GM12878 (cell line): ENCODE data around the gene CTNNA1. TPM values are rescaled to one million over a fixed set of nuclear protein-coding genes. Genes with fewer than 3 reads are reported as not detected.

Source experiments
- ATAC-seq: fragments of 200-7000 bp; cut with Tn5 transposase; 3 replicates; pipeline ENCODE4 v1.9.1; 2020; ENCODE audit warnings: mild to moderate bottlenecking, moderate library complexity
- BruUV-seq: library from RNA; stranded (reverse); fragments of 400-500 nt; replicated peaks from 2 replicates; lab custom pipeline; 2021; lab: Mats Ljungman, UMichigan
- CTCF ChIA-PET: fragments of 300-600 bp; sonication (Branson Sonifier 250); formaldehyde crosslinking; extraction: SDS; loops from one replicate; lab custom pipeline; 2021; ENCODE audit warnings: inconsistent platforms; lab: Yijun Ruan, JAX
- POLR2A ChIA-PET: fragments of 350-600 bp; formaldehyde crosslinking; extraction: SDS; loops from one replicate; lab custom pipeline; 2021; ENCODE audit warnings: inconsistent platforms; lab: Charles Lee
- RAD21 ChIA-PET: fragments of 300-600 bp; sonication (Branson Sonifier 250); formaldehyde crosslinking; loops from one replicate; lab custom pipeline; 2023; ENCODE audit warnings: antibody characterized with exemption; ENCODE audit not compliant: unreplicated experiment; lab: Charles Lee
- SMC1A ChIA-PET: fragments of 300-600 bp; sonication (Branson Sonifier 250); formaldehyde crosslinking; loops from one replicate; lab custom pipeline; 2023; ENCODE audit not compliant: unreplicated experiment, uncharacterized antibody; lab: Charles Lee
- DNase-seq: peaks from one replicate; pipeline ENCODE4 v3.0.0-alpha.2; 2011; ENCODE audit warnings: low read depth, low spot score
- FAIRE-seq: peaks from 3 replicates; lab custom pipeline; 2011; peaks lifted over from hg19 to GRCh38; lab: Jason Lieb, UNC
- H2AFZ ChIP-seq: 2 replicates; pipeline ENCODE4 v1.6.0; 2011; ENCODE audit warnings: low read depth, low read length, control low read depth; ENCODE audit not compliant: control insufficient read depth
- H3K27ac ChIP-seq: 2 replicates; pipeline ENCODE4 v1.5.1; 2011; ENCODE audit warnings: control low read depth; ENCODE audit not compliant: control insufficient read depth, insufficient read depth
- H3K27me3 ChIP-seq, 2 experiments: replicated peaks in 1 of 2; 2 replicates each; pipeline versions ENCODE4 v1.6.0 to v1.6.1; 2011; ENCODE audit warnings: low read length in 1 of 2; ENCODE audit not compliant: control insufficient read depth in 2 of 2, insufficient read depth in 2 of 2
- H3K36me3 ChIP-seq, 2 experiments: 2 replicates each; pipeline ENCODE4 v1.5.1; 2011; ENCODE audit warnings: low read length in 1 of 2; ENCODE audit not compliant: control insufficient read depth in 2 of 2, insufficient read depth in 2 of 2
- H3K4me1 ChIP-seq: 2 replicates; pipeline ENCODE4 v1.6.1; 2011; ENCODE audit warnings: mild to moderate bottlenecking, low read length, moderate library complexity, mixed read lengths; ENCODE audit not compliant: control insufficient read depth, insufficient read depth
- H3K4me2 ChIP-seq: 2 replicates; pipeline ENCODE4 v1.6.0; 2011; ENCODE audit warnings: control low read depth; ENCODE audit not compliant: control insufficient read depth, insufficient read depth
- H3K4me3 ChIP-seq: fragments of 200-600 bp; sonication (generic); 2 replicates; pipeline ENCODE4 v1.5.1; 2016
- H3K79me2 ChIP-seq: 2 replicates; pipeline ENCODE4 v1.6.0; 2011; ENCODE audit warnings: low read length; ENCODE audit not compliant: control insufficient read depth, insufficient read depth
- H3K9ac ChIP-seq: 2 replicates; pipeline ENCODE4 v1.8.0; 2011; ENCODE audit warnings: low read length, control low read depth, mixed read lengths; ENCODE audit not compliant: control insufficient read depth, insufficient read depth
- H3K9me3 ChIP-seq: replicated peaks from 3 replicates; pipeline ENCODE4 v1.5.1; 2011; ENCODE audit warnings: mild to moderate bottlenecking, low read length; ENCODE audit not compliant: control insufficient read depth, insufficient read depth
- H4K20me1 ChIP-seq: 2 replicates; pipeline ENCODE4 v1.6.0; 2011; ENCODE audit not compliant: control insufficient read depth, insufficient read depth
- BCL3 ChIP-seq: IDR thresholded peaks from 2 replicates; pipeline ENCODE4 v1.6.1; 2011; ENCODE audit warnings: borderline replicate concordance, low read depth, mild to moderate bottlenecking, moderate library complexity, low read length; ENCODE audit not compliant: insufficient read depth, poor library complexity, severe bottlenecking
- E2F8 ChIP-seq: fragments of 450-650 bp; IDR thresholded peaks from 2 replicates; pipeline ENCODE4 v1.6.1; 2018; ENCODE audit warnings: mild to moderate bottlenecking, low read depth, moderate library complexity; ENCODE audit not compliant: partially characterized antibody
- EZH2 ChIP-seq: IDR thresholded peaks from 2 replicates; pipeline ENCODE4 v1.6.1; 2012; ENCODE audit warnings: low read depth, mild to moderate bottlenecking, control low read depth, inconsistent platforms, low read length, borderline replicate concordance; ENCODE audit not compliant: control insufficient read depth
- IRF4 ChIP-seq: IDR thresholded peaks from 2 replicates; pipeline ENCODE4 v1.6.1; 2011; ENCODE audit warnings: low read depth, low read length
- JUND ChIP-seq: IDR thresholded peaks from 2 replicates; pipeline ENCODE4 v1.6.1; 2012; ENCODE audit warnings: low read depth, mild to moderate bottlenecking, low read length, improper control_type of control experiment, moderate library complexity
- PAX5 ChIP-seq: IDR thresholded peaks from 2 replicates; pipeline ENCODE4 v1.6.1; 2011; ENCODE audit warnings: low read depth, low read length, borderline replicate concordance
- POLR2AphosphoS5 ChIP-seq: IDR thresholded peaks from 2 replicates; pipeline ENCODE4 v1.6.1; 2011; ENCODE audit warnings: mild to moderate bottlenecking, low read length, inconsistent platforms
- RAD21 ChIP-seq: IDR thresholded peaks from 2 replicates; pipeline ENCODE4 v1.6.1; 2011; ENCODE audit warnings: mild to moderate bottlenecking, low read depth, low read length, moderate library complexity; ENCODE audit not compliant: insufficient read depth
- RBBP5 ChIP-seq: fragments of 200-600 bp; sonication (generic); conservative IDR thresholded peaks from 2 replicates; pipeline ENCODE4 v1.6.1; 2016
- SIN3A ChIP-seq: IDR thresholded peaks from 2 replicates; pipeline ENCODE4 v1.6.1; 2012; ENCODE audit warnings: low read depth, low read length, improper control_type of control experiment
- ZNF207 ChIP-seq: fragments of 450-650 bp; IDR thresholded peaks from 2 replicates; pipeline ENCODE4 v1.6.1; 2014; ENCODE audit warnings: antibody characterized with exemption, mild to moderate bottlenecking, borderline replicate concordance
- ZNF592 ChIP-seq: fragments of 450-650 bp; IDR thresholded peaks from 2 replicates; pipeline ENCODE4 v1.6.1; 2017; ENCODE audit warnings: mild to moderate bottlenecking, moderate library complexity
- ZNF622 ChIP-seq: fragments of 450-650 bp; IDR thresholded peaks from 2 replicates; pipeline ENCODE4 v1.6.1; 2017; ENCODE audit warnings: mild to moderate bottlenecking, inconsistent platforms
- WGBS: methylation state at CpG from one replicate; pipeline ENCODE4 v1.1.6; 2016; ENCODE audit warnings: low lambda C conversion rate; ENCODE audit not compliant: insufficient replicate concordance, insufficient coverage; ENCODE audit errors: missing lambda C conversion rate; 5-methylcytosine and 5-hydroxymethylcytosine counted together
- in situ Hi-C: fragments of 300-500 bp; cut with MboI; formaldehyde crosslinking; loops from 9 replicates; pipeline ENCODE4 v1.14.3; 2018; ENCODE audit warnings: mixed read lengths
- intact Hi-C: fragments of 100-400 bp; cut with micrococcal nuclease; formaldehyde crosslinking; loops from one replicate; pipeline ENCODE4 v1.14.2; 2022; ENCODE audit not compliant: unreplicated experiment
- polyA plus RNA-seq, 11 experiments: library from polyadenylated mRNA; depleted of rRNA in 4 of 11; unstranded in 6 of 11; stranded (reverse) in 5 of 11; fragments of >200 nt; fragmentation: Nextera tagmentation in 4 of 11; fragmentation: Illumina TruSeq in 1 of 11; extraction: Ambion mirVana in 4 of 11; extraction: Trizol in 1 of 11; gene quantifications; 1 replicate in 1 of 11; 2 replicates in 10 of 11; pipeline versions ENCODE4 v1.2.1 to v1.2.3, GENCODE V29; 2011 to 2016; ENCODE audit warnings: inconsistent platforms in 2 of 11, missing spikeins in 2 of 11, low read depth in 1 of 11
- total RNA-seq, 4 experiments: library from RNA; depleted of rRNA in 3 of 4; stranded (reverse); fragments of >200 nt in 3 of 4; fragmentation: Illumina TruSeq in 1 of 4; extraction: Trizol in 1 of 4; gene quantifications; 2 replicates each; pipeline versions ENCODE4 v1.2.1 to v1.2.3, GENCODE V29; 2013 to 2021

Gene CTNNA1
- total and polyA plus RNA-seq, 10 of the 15 experiments (the other 5 are each of a cell fraction or from before 2014, with no cell fraction given) = 32.6 to 104 (median 57.7) TPM

GRCh38 chr5:138869038-138869437 lies 115.8 kb downstream of the CTNNA1 start (continued):
- TF ChIP-seq ZNF592 = no peak
- no peak for TF ChIP-seq ZNF622
- TF ChIP-seq, all 136 proteins: peak for 0

GRCh38 chr5:138869763-138870500 lies 116.7 kb downstream of the CTNNA1 start:
- no peak for DNase-seq
- in situ Hi-C loops (no loop called here), intact Hi-C loops (no loop called here)
- Histone ChIP-seq H4K20me1 (no peaks in the 10 kb centered on the region), H3K36me3 (no peaks in the 10 kb centered on the region), H3K27ac (no peak overlapping the region), H3K79me2 (no peaks in the 10 kb centered on the region; the same call in 1 of the 2 replicates), H2AFZ (no peak overlapping the region), H3K4me1 (no peaks in the 10 kb centered on the region), H3K9ac (no peak overlapping the region), H3K9me3 (no peaks in the 10 kb centered on the region), H3K4me2 (no peak overlapping the region), H3K27me3 (no peaks in the 10 kb centered on the region; a peak in 1 of 4 replicates), H3K4me3 (no peak overlapping the region)
- RAD21 ChIA-PET = interaction anchor here (0.7 kb wide), 1 partner anchor 11 kb away, joined by 3 read pairs; no protein-coding TSS in a partner anchor
- no peak for FAIRE-seq
- 88% methylated on average over 5 of the region's 5 CpGs for WGBS
- SMC1A ChIA-PET = interaction anchor here (1.5 kb wide), 1 partner anchor 16 kb away, joined by 4 read pairs; no protein-coding TSS in a partner anchor
- ATAC-seq = no peak
- no TSS peak for BruUV-seq
- POLR2A ChIA-PET = interaction anchor here (0.7 kb wide), 1 partner anchor 330 kb away, joined by 3 read pairs; no protein-coding TSS in a partner anchor
- CTCF ChIA-PET = interaction anchor here (1.4 kb wide), 1 partner anchor 291 kb away, joined by 3 read pairs; no protein-coding TSS in a partner anchor
- no peak for TF ChIP-seq RAD21
- no peak for TF ChIP-seq POLR2AphosphoS5
- TF ChIP-seq PAX5 = no peak
- TF ChIP-seq EZH2 = no peak
- no peak for TF ChIP-seq E2F8
- TF ChIP-seq ZNF207 = no peak
- no peak for TF ChIP-seq SIN3A
- no peak for TF ChIP-seq JUND
- no peak for TF ChIP-seq RBBP5
- no peak for TF ChIP-seq BCL3
- TF ChIP-seq IRF4 = no peak
